Gastrocnemius medialis (tissue), 4 donors: ENCODE measurements around the gene PLCB3. TPM values are rescaled to one million over a fixed set of nuclear protein-coding genes. Genes with fewer than 3 reads are reported as not detected.

Experiments
- ATAC-seq, 2 donors: fragments of 150-250 bp; one replicate each; pipeline ENCODE4 v1.9.1; 2016
- DNase-seq, 2 donors: peaks; one replicate each; pipeline ENCODE4 v3.0.0-alpha.2; 2019
- H3K27ac ChIP-seq, 4 donors: fragments of 200-600 bp; sonication (generic); 1 replicate in 1 of 4; 2 replicates in 3 of 4; pipeline ENCODE4 v1.5.1; 2016 to 2018; ENCODE audit warnings: mild to moderate bottlenecking in 2 of 4, moderate library complexity in 1 of 4
- H3K27me3 ChIP-seq, 3 donors: fragments of 200-600 bp; sonication (generic) in 2 of 3; 1 replicate in 1 of 3; 2 replicates in 2 of 3; pipeline versions ENCODE4 v1.5.1 to v1.6.0; 2016 to 2019; ENCODE audit warnings: mild to moderate bottlenecking in 1 of 3, moderate library complexity in 1 of 3
- H3K36me3 ChIP-seq, 2 donors: fragments of 200-600 bp; sonication (generic) in 1 of 2; one replicate each; pipeline ENCODE4 v1.5.1; 2017 to 2018
- H3K4me1 ChIP-seq, 2 donors: fragments of 200-600 bp; sonication (generic) in 1 of 2; one replicate each; pipeline ENCODE4 v1.5.1; 2016 to 2017; ENCODE audit warnings: mild to moderate bottlenecking in 2 of 2
- H3K4me3 ChIP-seq, 4 donors: fragments of 200-600 bp; sonication (generic) in 3 of 4; 1 replicate in 1 of 4; 2 replicates in 3 of 4; pipeline ENCODE4 v1.5.1; 2016 to 2019; ENCODE audit warnings: mild to moderate bottlenecking in 2 of 4
- H3K9me3 ChIP-seq, 3 donors: fragments of 200-600 bp; sonication (generic) in 2 of 3; 1 replicate in 1 of 3; 2 replicates in 2 of 3; pipeline ENCODE4 v1.5.1; 2016 to 2019
- POLR2A ChIP-seq, 2 donors: fragments of 450-650 bp; IDR thresholded peaks; one replicate each; pipeline ENCODE4 v1.6.1; 2017; ENCODE audit warnings: antibody characterized with exemption in 2 of 2, mild to moderate bottlenecking in 2 of 2, moderate library complexity in 2 of 2
- in situ Hi-C, 4 donors: fragments of 200-750 bp; cut with MboI; loops; one replicate each; pipeline versions ENCODE4 v1.15.0 to v1.8.0; 2017; ENCODE audit warnings: low sequenced_read_pairs in 4 of 4
- intact Hi-C: fragments of 100-400 bp; cut with DNase I; formaldehyde crosslinking; loops from one replicate; pipeline ENCODE4 v1.15.1; 2023; ENCODE audit warnings: low total_unique reads
- total RNA-seq, 4 donors: library from RNA; depleted of rRNA; stranded (reverse); fragments of >200 nt; gene quantifications; one replicate each; pipeline versions ENCODE4 v1.1.0 to v1.2.3, GENCODE V29; 2016
- TF ChIP-seq, protein P1 (sequence below), 5 experiments: fragments of 450-650 bp in 3 of 5; fragments of 200-600 bp in 2 of 5; sonication (generic) in 2 of 5; IDR thresholded peaks in 4 of 5; conservative IDR thresholded peaks in 1 of 5; 1 replicate in 4 of 5; 2 replicates in 1 of 5; pipeline ENCODE4 v1.5.1; 2016 to 2019; ENCODE audit warnings: antibody characterized with exemption in 5 of 5, mild to moderate bottlenecking in 3 of 5, moderate library complexity in 3 of 5

Gene PLCB3
- total RNA-seq, 4 donors from 2014 or later = 4.7 to 9.7 (median 6.2) TPM

DNA sequence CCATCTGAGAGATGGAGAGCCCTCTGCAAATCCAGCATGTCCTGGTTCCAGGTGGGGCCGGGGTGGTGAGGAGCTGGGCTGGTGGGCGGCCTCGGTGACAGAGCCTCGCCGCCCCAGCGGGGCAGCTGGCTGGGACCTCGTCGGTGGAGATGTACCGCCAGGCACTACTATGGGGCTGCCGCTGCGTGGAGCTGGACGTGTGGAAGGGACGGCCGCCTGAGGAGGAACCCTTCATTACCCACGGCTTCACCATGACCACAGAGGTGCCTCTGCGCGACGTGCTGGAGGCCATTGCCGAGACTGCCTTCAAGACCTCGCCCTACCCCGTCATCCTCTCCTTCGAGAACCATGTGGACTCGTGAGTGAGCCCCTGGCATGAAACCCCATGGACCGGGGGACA, 7.0 kb downstream of the PLCB3 start:
- TF ChIP-seq, protein P1, sequence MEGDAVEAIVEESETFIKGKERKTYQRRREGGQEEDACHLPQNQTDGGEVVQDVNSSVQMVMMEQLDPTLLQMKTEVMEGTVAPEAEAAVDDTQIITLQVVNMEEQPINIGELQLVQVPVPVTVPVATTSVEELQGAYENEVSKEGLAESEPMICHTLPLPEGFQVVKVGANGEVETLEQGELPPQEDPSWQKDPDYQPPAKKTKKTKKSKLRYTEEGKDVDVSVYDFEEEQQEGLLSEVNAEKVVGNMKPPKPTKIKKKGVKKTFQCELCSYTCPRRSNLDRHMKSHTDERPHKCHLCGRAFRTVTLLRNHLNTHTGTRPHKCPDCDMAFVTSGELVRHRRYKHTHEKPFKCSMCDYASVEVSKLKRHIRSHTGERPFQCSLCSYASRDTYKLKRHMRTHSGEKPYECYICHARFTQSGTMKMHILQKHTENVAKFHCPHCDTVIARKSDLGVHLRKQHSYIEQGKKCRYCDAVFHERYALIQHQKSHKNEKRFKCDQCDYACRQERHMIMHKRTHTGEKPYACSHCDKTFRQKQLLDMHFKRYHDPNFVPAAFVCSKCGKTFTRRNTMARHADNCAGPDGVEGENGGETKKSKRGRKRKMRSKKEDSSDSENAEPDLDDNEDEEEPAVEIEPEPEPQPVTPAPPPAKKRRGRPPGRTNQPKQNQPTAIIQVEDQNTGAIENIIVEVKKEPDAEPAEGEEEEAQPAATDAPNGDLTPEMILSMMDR (IDR thresholded peaks at IDR 0.05 in 4 of 5, conservative IDR thresholded peaks at IDR 0.05 in 1 of 5) = no peak
- no peak for TF ChIP-seq POLR2A (IDR thresholded peaks at IDR 0.05)
- no peak for ATAC-seq
- no peak overlapping the region for H3K4me3 ChIP-seq
- no peak overlapping the region for H3K27ac ChIP-seq
- peaks cover 6 to 11% of the 10 kb centered on the region in 2 donors for H3K4me1 ChIP-seq
- DNase-seq = no peak
- in situ Hi-C loops = no loop called here
- intact Hi-C loops = no loop called here
- peaks cover 0 to 42% of the 10 kb centered on the region in 2 donors for H3K36me3 ChIP-seq
- no peaks in the 10 kb centered on the region for H3K27me3 ChIP-seq
- no peaks in the 10 kb centered on the region for H3K9me3 ChIP-seq

DNA sequence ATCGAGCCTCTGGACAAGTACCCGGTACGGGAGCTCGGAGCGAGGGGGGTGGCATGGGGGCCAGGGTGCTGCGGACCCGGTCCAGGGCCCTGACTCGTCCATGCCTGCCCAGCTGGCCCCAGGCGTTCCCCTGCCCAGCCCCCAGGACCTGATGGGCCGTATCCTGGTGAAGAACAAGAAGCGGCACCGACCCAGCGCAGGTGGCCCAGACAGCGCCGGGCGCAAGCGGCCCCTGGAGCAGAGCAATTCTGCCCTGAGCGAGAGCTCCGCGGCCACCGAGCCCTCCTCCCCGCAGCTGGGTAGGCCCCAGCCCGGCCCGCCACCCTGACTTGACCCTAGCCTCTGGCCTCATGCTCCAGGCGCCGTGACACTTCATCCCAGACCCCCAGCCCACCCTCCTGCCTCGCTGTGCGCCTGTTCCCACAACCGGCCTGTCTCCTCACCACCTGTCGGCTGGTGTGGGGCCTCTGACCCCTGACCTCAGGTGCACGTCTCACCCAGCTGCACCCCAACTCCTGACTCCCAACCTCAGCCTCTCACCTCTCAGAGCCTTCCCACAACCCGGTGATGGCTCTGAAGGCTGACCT, 7.7 kb downstream of the PLCB3 start:
- no peak for TF ChIP-seq POLR2A (IDR thresholded peaks at IDR 0.05)
- TF ChIP-seq, protein P1 (IDR thresholded peaks at IDR 0.05 in 4 of 5, conservative IDR thresholded peaks at IDR 0.05 in 1 of 5) = no peak
- DNase-seq = no peak
- intact Hi-C loops = no loop called here

DNA sequence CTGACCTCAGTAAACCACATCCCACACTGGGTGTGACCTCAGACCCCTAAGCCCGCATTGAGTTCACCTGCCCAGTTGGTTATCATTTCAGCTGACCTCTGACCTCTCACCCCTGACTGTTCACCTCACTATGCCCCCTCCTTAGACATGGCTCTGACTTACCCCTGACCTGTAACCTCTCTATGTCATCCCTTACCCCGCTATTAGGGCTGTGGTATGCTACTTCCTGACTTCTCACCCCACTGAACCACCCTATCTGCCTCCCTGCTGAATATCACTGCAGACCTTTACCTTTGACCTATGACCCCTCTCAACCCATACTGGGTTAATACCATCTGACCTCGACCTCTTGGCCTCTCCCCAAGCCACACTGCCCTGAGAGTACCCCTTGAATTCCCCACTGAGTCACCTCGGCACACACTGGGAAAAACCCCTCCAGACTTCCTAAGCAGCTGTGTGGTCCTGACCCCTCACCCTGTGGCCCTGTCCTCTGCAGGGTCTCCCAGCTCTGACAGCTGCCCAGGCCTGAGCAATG, 8.3 kb downstream of the PLCB3 start:
- no peaks in the 10 kb centered on the region for H3K9me3 ChIP-seq
- intact Hi-C loops (no loop called here), in situ Hi-C loops (no loop called here)
- no peaks in the 10 kb centered on the region for H3K27me3 ChIP-seq
- TF ChIP-seq, protein P1 (IDR thresholded peaks at IDR 0.05 in 4 of 5, conservative IDR thresholded peaks at IDR 0.05 in 1 of 5) = no peak
- TF ChIP-seq POLR2A (IDR thresholded peaks at IDR 0.05) = no peak
- no peak for ATAC-seq
- H3K4me1 ChIP-seq = no peaks in the 10 kb centered on the region
- no peak overlapping the region for H3K27ac ChIP-seq
- DNase-seq = no peak
- H3K36me3 ChIP-seq = peaks cover 0 to 44% of the 10 kb centered on the region in 2 donors
- H3K4me3 ChIP-seq = no peak overlapping the region

More for the DNA sequence above, 7.7 kb downstream of the PLCB3 start:
- peaks cover 0 to 4% of the 10 kb centered on the region in 2 donors for H3K4me1 ChIP-seq
- H3K9me3 ChIP-seq = no peaks in the 10 kb centered on the region
- H3K27ac ChIP-seq = no peak overlapping the region
- H3K27me3 ChIP-seq = no peaks in the 10 kb centered on the region
- H3K4me3 ChIP-seq = no peak overlapping the region
- H3K36me3 ChIP-seq = peaks cover 0 to 44% of the 10 kb centered on the region in 2 donors
- no peak for ATAC-seq
- in situ Hi-C loops = no loop called here

DNA sequence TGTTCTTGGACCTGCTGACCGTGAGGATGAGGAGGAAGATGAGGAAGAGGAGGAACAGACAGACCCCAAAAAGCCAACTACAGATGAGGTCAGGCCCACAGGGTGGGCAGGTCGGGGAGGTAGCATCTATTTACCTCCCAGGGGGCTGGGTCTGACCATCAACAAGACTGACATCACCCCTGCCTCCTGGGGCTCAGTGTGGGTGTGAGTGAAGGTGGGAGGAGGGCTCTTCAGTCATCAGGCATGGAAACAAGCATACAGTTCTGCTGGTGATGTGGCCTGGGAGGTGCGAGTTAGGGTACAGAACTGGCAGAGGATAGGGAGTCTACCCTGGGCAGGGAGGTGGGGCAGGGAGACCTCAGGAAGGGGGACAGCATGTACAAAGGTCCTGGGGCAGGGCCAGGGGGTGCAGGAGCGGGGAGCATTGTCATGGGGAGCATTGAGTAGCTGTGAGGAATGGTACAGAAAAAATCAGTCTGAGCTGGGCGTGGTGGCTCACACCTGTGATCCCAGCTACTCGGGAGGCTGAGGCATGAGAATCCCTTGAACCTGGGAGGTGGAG, 8.9 kb downstream of the PLCB3 start:
- DNase-seq (no peak), ATAC-seq (no peak)
- in situ Hi-C loops = no loop called here
- Histone ChIP-seq H3K4me1 (no peaks in the 10 kb centered on the region), H3K36me3 (peaks cover 0 to 43% of the 10 kb centered on the region in 2 donors), H3K4me3 (no peak overlapping the region), H3K9me3 (no peaks in the 10 kb centered on the region), H3K27me3 (no peaks in the 10 kb centered on the region), H3K27ac (no peak overlapping the region)
- intact Hi-C loops = no loop called here
- TF ChIP-seq POLR2A (IDR thresholded peaks at IDR 0.05) = no peak
- TF ChIP-seq, protein P1 (IDR thresholded peaks at IDR 0.05 in 4 of 5, conservative IDR thresholded peaks at IDR 0.05 in 1 of 5) = no peak
